Astrocyte (in vitro differentiated cells and primary cell): ENCODE results near the gene JAKMIP2.

Experiments
- CTCF ChIP-seq: IDR thresholded peaks from 2 replicates; pipeline ENCODE4 v1.5.1; 2011; ENCODE audit warnings: low read depth, mild to moderate bottlenecking, inconsistent platforms, low read length, moderate library complexity; ENCODE audit not compliant: insufficient read depth
- EZH2 ChIP-seq: IDR thresholded peaks from 2 replicates; pipeline ENCODE4 v1.6.1; 2012; ENCODE audit warnings: mild to moderate bottlenecking, low read length, inconsistent platforms; ENCODE audit not compliant: insufficient read depth

- TF ChIP-seq CTCF (no peak), EZH2 (no peak)
These were observed 26.0 kb downstream of the JAKMIP2 start for GRCh38 chr5:147756566-147756965.
